A549 treated with AZD9567 at 1 μM for 4 hours (cell line): Measurements from ENCODE around the gene AKIRIN1. TPM values are rescaled to one million over a fixed set of nuclear protein-coding genes. Genes with fewer than 3 reads are reported as not detected.

Experiments used
- total RNA-seq: library from RNA; stranded (reverse); fragments of 200-300 nt; extraction: Qiagen RNA extraction; gene quantifications from 5 replicates; pipeline ENCODE4 v1.2.3, GENCODE V29; 2022; ENCODE audit not compliant: insufficient read depth

Gene AKIRIN1, protein sequence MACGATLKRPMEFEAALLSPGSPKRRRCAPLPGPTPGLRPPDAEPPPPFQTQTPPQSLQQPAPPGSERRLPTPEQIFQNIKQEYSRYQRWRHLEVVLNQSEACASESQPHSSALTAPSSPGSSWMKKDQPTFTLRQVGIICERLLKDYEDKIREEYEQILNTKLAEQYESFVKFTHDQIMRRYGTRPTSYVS
- 41.6 to 46.7 TPM (median 44.2 TPM) in 5 replicates for total RNA-seq

DNA sequence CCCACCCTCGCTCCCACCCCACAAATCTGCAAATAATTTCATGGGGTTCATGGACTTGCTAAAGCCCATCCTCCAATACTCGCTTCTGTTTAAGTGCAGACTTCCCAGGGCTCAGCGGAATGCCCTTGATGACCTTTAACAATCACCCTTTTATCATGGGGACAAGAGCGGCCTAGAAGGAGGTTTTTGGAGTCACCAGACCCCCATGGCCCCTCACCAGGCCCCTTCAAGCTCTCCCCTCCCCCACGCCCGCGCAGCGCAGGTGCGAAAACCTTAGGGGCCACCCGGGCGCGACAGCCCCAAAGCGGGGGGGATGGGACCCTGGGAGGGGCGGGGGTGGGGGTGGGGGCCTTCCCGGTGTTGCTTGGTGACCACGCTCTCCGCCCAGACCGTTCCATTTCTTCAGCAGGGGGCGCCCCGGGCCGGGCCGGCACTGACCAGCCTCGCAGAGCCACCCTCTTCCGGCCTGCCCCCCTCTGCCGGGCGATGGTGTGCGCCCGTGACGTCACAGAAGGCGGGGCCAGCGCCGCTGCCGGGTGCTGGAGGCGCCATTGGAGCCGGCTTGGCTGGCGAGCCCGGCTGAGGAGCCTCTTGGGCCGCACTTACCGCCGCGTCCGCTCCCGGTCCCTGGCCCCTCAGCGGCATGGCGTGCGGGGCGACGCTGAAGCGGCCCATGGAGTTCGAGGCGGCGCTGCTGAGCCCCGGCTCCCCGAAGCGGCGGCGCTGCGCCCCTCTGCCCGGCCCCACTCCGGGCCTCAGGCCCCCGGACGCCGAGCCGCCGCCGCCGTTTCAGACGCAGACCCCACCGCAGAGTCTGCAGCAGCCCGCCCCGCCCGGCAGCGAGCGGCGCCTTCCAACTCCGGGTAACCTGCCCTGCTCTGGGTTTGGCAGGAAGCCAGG, at the start of gene AKIRIN1:
Gene AKIRIN1 (plus strand): TSS at position 539 of the 900 bp plus-strand sequence. CDS start 105 bp downstream, at position 644.

DNA sequence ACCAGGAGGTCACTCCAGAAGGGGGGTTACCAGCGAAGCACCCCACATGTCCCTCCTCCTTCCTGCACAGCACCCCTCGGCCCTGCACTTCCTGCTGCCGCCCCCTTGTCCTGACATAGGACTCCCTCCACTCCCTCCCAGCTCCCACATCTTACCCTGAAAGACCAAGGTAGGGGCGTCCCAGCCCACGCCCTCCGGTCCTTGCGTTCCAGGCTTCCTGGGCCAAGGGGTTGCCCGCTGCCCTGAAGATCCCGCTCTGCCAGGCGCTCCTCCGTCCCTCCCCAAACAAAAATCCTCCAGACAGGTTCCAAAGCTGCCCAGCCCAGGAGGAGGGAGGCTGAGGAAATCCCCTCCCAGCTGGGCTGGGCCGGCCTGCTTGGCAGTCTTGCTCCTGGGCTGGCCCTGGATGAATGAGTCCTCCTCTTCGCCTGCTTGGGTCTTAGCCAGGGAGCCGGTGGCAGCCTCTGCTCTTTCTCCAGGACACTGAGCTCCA, 49.5 kb upstream of the AKIRIN1 start, which contains the start of gene RHBDL2:
Gene RHBDL2 (minus strand): TSS at position 304 of the 493 bp plus-strand sequence. CDS start 22,618 bp downstream, outside the sequence.

DNA sequence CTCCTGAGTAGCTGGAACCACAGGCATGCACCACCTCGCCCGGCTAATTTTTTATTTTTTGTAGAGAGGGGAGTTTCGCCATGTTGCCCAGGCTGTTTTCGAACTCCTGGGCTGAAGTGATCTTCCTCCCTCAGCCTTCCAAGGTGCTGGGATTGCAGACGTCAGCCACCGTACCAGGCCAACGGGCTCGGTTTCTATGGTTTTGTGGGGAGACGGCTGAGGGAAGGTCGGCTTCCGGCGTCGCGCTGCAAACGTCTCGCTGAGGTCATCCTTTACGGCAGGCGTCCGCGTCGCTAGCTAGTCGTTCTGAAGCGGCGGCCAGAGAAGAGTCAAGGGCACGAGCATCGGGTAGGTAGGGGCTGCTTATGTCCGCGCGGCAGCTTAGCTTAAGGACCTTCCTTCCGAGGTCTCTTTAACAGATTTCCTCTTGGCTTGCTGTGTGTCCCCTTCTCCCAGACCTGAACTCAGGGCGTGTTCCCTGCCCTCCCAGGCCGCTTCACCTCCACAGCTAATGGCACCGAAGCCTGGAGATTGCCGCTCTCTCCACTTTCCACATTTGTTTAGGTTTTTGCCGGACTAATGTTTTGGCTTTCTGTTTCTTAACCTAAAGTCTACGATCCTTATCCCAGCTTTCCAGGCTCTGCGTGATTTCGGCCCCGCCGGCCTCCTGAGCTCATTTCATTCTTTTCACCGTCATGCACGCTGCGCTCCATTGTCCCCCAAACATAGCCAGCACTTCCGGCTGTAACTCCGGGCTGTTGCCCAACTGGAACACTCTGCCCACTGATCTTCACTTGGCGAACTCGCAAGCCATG, 35.2 kb downstream of the AKIRIN1 start, which contains the start of gene NDUFS5:
Gene NDUFS5 (plus strand): TSS at position 300 of the 815 bp plus-strand sequence. CDS start 2,375 bp downstream, outside the sequence.

Other genes with a start within 250 kb of the AKIRIN1 start
- gene RRAGC, start 131.5 kb upstream of the AKIRIN1 start, total RNA-seq = 28.3 to 39.6 TPM (median 30.0 TPM) in 5 replicates
- 16.5 to 26.7 TPM (median 23.2 TPM) in 5 replicates for gene MYCBP, start 117.9 kb upstream of the AKIRIN1 start, total RNA-seq
- not detected in 5 replicates for gene GJA9, start 109.7 kb upstream of the AKIRIN1 start, total RNA-seq
- 1.8 to 3.8 TPM (median 2.7 TPM) in 5 replicates for gene RHBDL2, start 49.4 kb upstream of the AKIRIN1 start, total RNA-seq
- gene NDUFS5, start 35.1 kb downstream of the AKIRIN1 start, total RNA-seq = 411 to 476 TPM (median 419 TPM) in 5 replicates
- 34.5 to 38.6 TPM (median 36.8 TPM) in 5 replicates for gene MACF1, start 213.4 kb downstream of the AKIRIN1 start, total RNA-seq